CD4-positive, alpha-beta T cell (primary cell): ENCODE measurements around the gene EFTUD2. TPM values are rescaled to one million over a fixed set of nuclear protein-coding genes. Genes with fewer than 3 reads are reported as not detected.
"Not testable (repeated sequence)": the region's sequence is repeated elsewhere in the genome, so short reads cannot be mapped to it uniquely, and the experiment has no call there.

Experiments
- ATAC-seq: fragments of 200-7000 bp; cut with Tn5 transposase; one replicate; pipeline ENCODE4 v1.10.0; 2022; ENCODE audit warnings: mild to moderate bottlenecking; ENCODE audit not compliant: poor library complexity
- CTCF ChIA-PET: fragments of 350-600 bp; sonication (Branson Sonifier 250); formaldehyde crosslinking; loops from one replicate; lab custom pipeline; 2021; ENCODE audit warnings: antibody characterized with exemption, inconsistent platforms; lab: Charles Lee
- POLR2A ChIA-PET: fragments of 350-600 bp; sonication (Branson Sonifier 250); formaldehyde crosslinking; loops from one replicate; lab custom pipeline; 2021; ENCODE audit warnings: antibody characterized with exemption, inconsistent platforms; lab: Charles Lee
- DNase-seq, 14 experiments: peaks; one replicate each; pipeline ENCODE4 v3.0.0-alpha.2; 2013 to 2020; ENCODE audit warnings: mixed read lengths in 2 of 14
- H3K27ac ChIP-seq, 2 donors: one replicate each; pipeline versions ENCODE4 v1.5.1 to v1.7.0; 2013; ENCODE audit warnings: low read length in 2 of 2, low read depth in 1 of 2, mild to moderate bottlenecking in 1 of 2
- H3K27me3 ChIP-seq, 2 experiments: 1 replicate in 1 of 2; 2 replicates in 1 of 2; pipeline versions ENCODE4 v1.6.1 to v1.7.0; 2013; ENCODE audit warnings: low read length in 2 of 2, control low read depth in 1 of 2, mild to moderate bottlenecking in 1 of 2, moderate library complexity in 1 of 2; ENCODE audit not compliant: insufficient read depth in 2 of 2, control insufficient read depth in 1 of 2
- H3K36me3 ChIP-seq: one replicate; pipeline ENCODE4 v1.6.1; 2013; ENCODE audit warnings: low read length, control low read depth; ENCODE audit not compliant: insufficient read depth
- H3K4me1 ChIP-seq: one replicate; pipeline ENCODE4 v1.6.1; 2013; ENCODE audit warnings: low read length, control low read depth; ENCODE audit not compliant: insufficient read depth
- H3K4me3 ChIP-seq: one replicate; pipeline ENCODE4 v1.5.1; 2013; ENCODE audit warnings: mild to moderate bottlenecking, low read length, moderate library complexity
- H3K9me3 ChIP-seq, 2 experiments: 1 replicate in 1 of 2; 2 replicates in 1 of 2; pipeline versions ENCODE4 v1.6.1 to v1.7.0; 2013; ENCODE audit warnings: low read length in 2 of 2, mild to moderate bottlenecking in 2 of 2, control low read depth in 1 of 2, moderate library complexity in 1 of 2; ENCODE audit not compliant: control insufficient read depth in 1 of 2, insufficient read depth in 1 of 2
- H3K27ac Mint-ChIP-seq: one replicate; pipeline ENCODE4 v1.8.0; 2020; ENCODE audit warnings: mixed read lengths
- H3K27me3 Mint-ChIP-seq: one replicate; pipeline ENCODE4 v1.8.0; 2021; ENCODE audit warnings: mixed read lengths
- H3K36me3 Mint-ChIP-seq: one replicate; pipeline ENCODE4 v1.8.0; 2021; ENCODE audit warnings: low read depth, mixed read lengths
- H3K4me1 Mint-ChIP-seq: one replicate; pipeline ENCODE4 v1.8.0; 2021; ENCODE audit warnings: low read depth, mixed read lengths
- H3K4me3 Mint-ChIP-seq: one replicate; pipeline ENCODE4 v1.8.0; 2020; ENCODE audit warnings: mild to moderate bottlenecking, mixed read lengths
- H3K9me3 Mint-ChIP-seq: one replicate; pipeline ENCODE4 v1.8.0; 2020; ENCODE audit warnings: mixed read lengths
- CTCF ChIP-seq: fragments of 200-600 bp; IDR thresholded peaks from one replicate; pipeline ENCODE4 v1.8.0; 2022; ENCODE audit warnings: antibody characterized with exemption, mild to moderate bottlenecking
- intact Hi-C, 2 experiments: fragments of 100-400 bp; cut with DNase I in 1 of 2; cut with micrococcal nuclease in 1 of 2; formaldehyde crosslinking; loops; one replicate each; pipeline versions ENCODE4 v1.15.1 to v1.9.0; 2023 to 2025; cut with DNase I, micrococcal nuclease
- total RNA-seq, 174 experiments: library from RNA in 2 of 174; stranded (reverse) in 2 of 174; gene quantifications; one replicate each; pipeline ENCODE4 v1.2.3 and lab custom pipeline; 2021 to 2026

Gene EFTUD2
- total RNA-seq, 2 experiments from 2014 or later, result 105 to 112 TPM

GRCh38 chr17:44820631-44821212 is 78.5 kb downstream of the EFTUD2 start:
- H3K27ac Mint-ChIP-seq, result no peak overlapping the region
- H3K9me3 ChIP-seq, result no peaks in the 10 kb centered on the region
- H3K4me1 Mint-ChIP-seq, result no peaks in the 10 kb centered on the region
- ATAC-seq (no peak), DNase-seq (no peak)
- H3K4me1 ChIP-seq, result no peaks in the 10 kb centered on the region
- H3K4me3 ChIP-seq, result no peak overlapping the region
- H3K27me3 ChIP-seq, result peaks cover 4 to 12% of the 10 kb centered on the region in 2 experiments
- POLR2A ChIA-PET, result no interaction called here
- no peak for TF ChIP-seq CTCF
- H3K4me3 Mint-ChIP-seq, result no peak overlapping the region
- intact Hi-C loops, result no loop called here
- H3K27ac ChIP-seq, result no peak overlapping the region
- H3K36me3 Mint-ChIP-seq, result no peaks in the 10 kb centered on the region
- H3K36me3 ChIP-seq, result no peaks in the 10 kb centered on the region
- H3K27me3 Mint-ChIP-seq, result peaks cover 28% of the 10 kb centered on the region
- H3K9me3 Mint-ChIP-seq, result no peaks in the 10 kb centered on the region
- CTCF ChIA-PET, result interaction anchor here (0.6 kb wide), 1 partner anchor 45 kb away, joined by 5 read pairs; no protein-coding TSS in a partner anchor

- CTCF ChIA-PET, H3K4me1 ChIP-seq, H3K9me3 ChIP-seq, POLR2A ChIA-PET, H3K4me3 ChIP-seq, H3K36me3 Mint-ChIP-seq, H3K27ac ChIP-seq, H3K4me1 Mint-ChIP-seq, H3K36me3 ChIP-seq, H3K27me3 ChIP-seq, ATAC-seq, DNase-seq, H3K4me3 Mint-ChIP-seq, intact Hi-C loops, H3K27ac Mint-ChIP-seq, H3K9me3 Mint-ChIP-seq: not testable (repeated sequence)
- H3K27me3 Mint-ChIP-seq, result peaks cover 25% of the 10 kb centered on the region
Measured at GRCh38 chr17:44818508-44818907, 80.7 kb downstream of the EFTUD2 start.

GRCh38 chr17:44812263-44812662 is 87.0 kb downstream of the EFTUD2 start:
- Histone ChIP-seq H3K27ac (no peak overlapping the region), H3K36me3 (no peaks in the 10 kb centered on the region), H3K4me3 (no peak overlapping the region), H3K27me3 (peaks cover 2 to 8% of the 10 kb centered on the region in 2 experiments), H3K4me1 (no peaks in the 10 kb centered on the region), H3K9me3 (no peaks in the 10 kb centered on the region)
- H3K36me3 Mint-ChIP-seq, result no peaks in the 10 kb centered on the region
- no peaks in the 10 kb centered on the region for H3K9me3 Mint-ChIP-seq
- no peak for TF ChIP-seq CTCF
- H3K4me3 Mint-ChIP-seq, result no peak overlapping the region
- H3K4me1 Mint-ChIP-seq, result no peaks in the 10 kb centered on the region
- POLR2A ChIA-PET, result no interaction called here
- CTCF ChIA-PET, result interaction anchor here (0.7 kb wide), 1 partner anchor 75 kb away, joined by 3 read pairs; no protein-coding TSS in a partner anchor
- no peak for DNase-seq
- intact Hi-C loops, result no loop called here
- no peak for ATAC-seq
- H3K27me3 Mint-ChIP-seq, result peaks cover 12% of the 10 kb centered on the region
- H3K27ac Mint-ChIP-seq, result no peak overlapping the region

GRCh38 chr17:44808656-44809388 is 90.4 kb downstream of the EFTUD2 start:
- peaks cover 16% of the 10 kb centered on the region for H3K27me3 Mint-ChIP-seq
- DNase-seq, H3K9me3 ChIP-seq, H3K4me1 ChIP-seq, H3K27ac Mint-ChIP-seq, intact Hi-C loops, ATAC-seq, CTCF ChIA-PET, H3K4me1 Mint-ChIP-seq, H3K27ac ChIP-seq, H3K27me3 ChIP-seq, H3K4me3 ChIP-seq, H3K4me3 Mint-ChIP-seq, H3K36me3 Mint-ChIP-seq, H3K9me3 Mint-ChIP-seq, POLR2A ChIA-PET, H3K36me3 ChIP-seq: not testable (repeated sequence)
